Activated T-cell treated with anti-CD3 and anti-CD28 coated beads for 24 hours (primary cell): Measurements from ENCODE around the gene TBC1D10A.

ENCODE experiments used
- DNase-seq: peaks from one replicate; pipeline ENCODE4 v3.0.0-alpha.2; 2020; ENCODE audit warnings: low read depth

The TBC1D10A gene

GRCh38 chr22:30265823-30266444 is 60.8 kb downstream of the TBC1D10A start:
- peak; percentile 82 for DNase-seq

- no peak for DNase-seq
These were observed 61.5 kb downstream of the TBC1D10A start for GRCh38 chr22:30265131-30265720.

- DNase-seq: no peak
These were observed 62.9 kb downstream of the TBC1D10A start for GRCh38 chr22:30263883-30264282.

- peak; percentile 77 for DNase-seq
These were observed 63.6 kb downstream of the TBC1D10A start for GRCh38 chr22:30262917-30263741.

- DNase-seq: no peak
These were observed 64.6 kb downstream of the TBC1D10A start for GRCh38 chr22:30262112-30262511.

- DNase-seq: no peak
These were observed 65.6 kb downstream of the TBC1D10A start for GRCh38 chr22:30261134-30261533.

GRCh38 chr22:30260682-30261081 is 66.1 kb downstream of the TBC1D10A start:
- DNase-seq: no peak

GRCh38 chr22:30260276-30260675 is 66.5 kb downstream of the TBC1D10A start:
- DNase-seq: no peak

GRCh38 chr22:30254314-30254713 is 72.4 kb downstream of the TBC1D10A start:
- no peak for DNase-seq

GRCh38 chr22:30253205-30253852 is 73.4 kb downstream of the TBC1D10A start:
- DNase-seq: no peak

- no peak for DNase-seq
These were observed 74.1 kb downstream of the TBC1D10A start for GRCh38 chr22:30252411-30253204.

- no peak for DNase-seq
These were observed 75.0 kb downstream of the TBC1D10A start for GRCh38 chr22:30251711-30252110.

- DNase-seq: no peak
These were observed 76.0 kb downstream of the TBC1D10A start for GRCh38 chr22:30250661-30251267.

GRCh38 chr22:30250039-30250565 is 76.6 kb downstream of the TBC1D10A start:
- DNase-seq: no peak

GRCh38 chr22:30249049-30250038 is 77.4 kb downstream of the TBC1D10A start:
- no peak for DNase-seq

GRCh38 chr22:30248484-30248883 is 78.3 kb downstream of the TBC1D10A start:
- DNase-seq: no peak

GRCh38 chr22:30247974-30248373 is 78.8 kb downstream of the TBC1D10A start:
- DNase-seq: no peak

- no peak for DNase-seq
These were observed 79.2 kb downstream of the TBC1D10A start for GRCh38 chr22:30247561-30247960.

- no peak for DNase-seq
These were observed 79.8 kb downstream of the TBC1D10A start for GRCh38 chr22:30246814-30247376.
